Smooth muscle cell (in vitro differentiated cells): ENCODE results near the gene CFLAR. TPM values are rescaled to one million over a fixed set of nuclear protein-coding genes. Genes with fewer than 3 reads are reported as not detected.
A peak's percentile ranks its signal among the peaks of the same experiment; 100 is the strongest.
"Not testable (repeated sequence)": the region's sequence is repeated elsewhere in the genome, so short reads cannot be mapped to it uniquely, and the experiment has no call there.

Source experiments
- DNase-seq: peaks from one replicate; lab custom pipeline; 2025; ENCODE audit not compliant: unreplicated experiment; lab: John Stamatoyannopoulos, UW
- H2AFZ ChIP-seq: fragments of 200-600 bp; sonication (generic); 2 replicates; pipeline ENCODE4 v1.6.0; 2016; ENCODE audit warnings: antibody characterized with exemption, low read depth, mild to moderate bottlenecking
- H3F3A ChIP-seq: fragments of 200-600 bp; sonication (generic); 2 replicates; pipeline ENCODE4 v1.6.0; 2017; ENCODE audit warnings: antibody characterized with exemption, low read depth
- H3K27ac ChIP-seq: fragments of 200-600 bp; sonication (generic); 2 replicates; pipeline ENCODE4 v1.5.1; 2016; ENCODE audit warnings: low read depth, mild to moderate bottlenecking
- H3K27me3 ChIP-seq: fragments of 200-600 bp; sonication (generic); 2 replicates; pipeline ENCODE4 v1.6.1; 2016; ENCODE audit warnings: low read depth, mild to moderate bottlenecking
- H3K36me3 ChIP-seq: fragments of 200-600 bp; sonication (generic); 2 replicates; pipeline ENCODE4 v1.5.1; 2016; ENCODE audit warnings: low read depth
- H3K4me1 ChIP-seq: fragments of 200-600 bp; sonication (generic); 2 replicates; pipeline ENCODE4 v1.5.1; 2016; ENCODE audit warnings: low read depth
- H3K4me2 ChIP-seq: fragments of 200-600 bp; sonication (generic); 2 replicates; pipeline ENCODE4 v1.6.0; 2016; ENCODE audit warnings: mild to moderate bottlenecking
- H3K4me3 ChIP-seq: fragments of 200-600 bp; sonication (generic); 2 replicates; pipeline ENCODE4 v1.5.1; 2016; ENCODE audit warnings: mild to moderate bottlenecking
- H3K79me2 ChIP-seq: fragments of 200-600 bp; sonication (generic); 2 replicates; pipeline ENCODE4 v1.6.0; 2016; ENCODE audit warnings: low read depth, mild to moderate bottlenecking
- H3K9ac ChIP-seq: fragments of 200-600 bp; sonication (generic); 2 replicates; pipeline ENCODE4 v1.6.0; 2016; ENCODE audit warnings: low read depth
- H3K9me3 ChIP-seq: fragments of 200-600 bp; sonication (generic); replicated peaks from 2 replicates; pipeline ENCODE4 v1.5.1; 2016; ENCODE audit warnings: low read depth
- H4K20me1 ChIP-seq: fragments of 200-600 bp; sonication (generic); 2 replicates; pipeline ENCODE4 v1.6.0; 2016; ENCODE audit warnings: low read depth
- WGBS: methylation state at CpG from one replicate; pipeline ENCODE4 v1.1.7; 2016; ENCODE audit warnings: low lambda C conversion rate; 5-methylcytosine and 5-hydroxymethylcytosine counted together
- polyA plus RNA-seq: library from polyadenylated mRNA; unstranded; fragments of >200 nt; fragmentation: Nextera tagmentation; extraction: Ambion mirVana; gene quantifications from 2 replicates; pipeline ENCODE4 v1.2.1, GENCODE V29; 2016
- total RNA-seq: library from RNA; depleted of rRNA; stranded (reverse); fragments of >200 nt; gene quantifications from 2 replicates; pipeline ENCODE4 v1.2.3, GENCODE V29; 2014
- TF ChIP-seq, protein P1 (sequence below): fragments of 200-600 bp; sonication (generic); IDR thresholded peaks from 2 replicates; pipeline ENCODE4 v1.5.1; 2017; ENCODE audit warnings: borderline replicate concordance, mild to moderate bottlenecking, antibody characterized with exemption; ENCODE audit not compliant: insufficient read depth, poor library complexity, severe bottlenecking

CFLAR gene
- total and polyA plus RNA-seq, 2 experiments from 2014 or later, result 16.0 to 27.1 TPM

DNA sequence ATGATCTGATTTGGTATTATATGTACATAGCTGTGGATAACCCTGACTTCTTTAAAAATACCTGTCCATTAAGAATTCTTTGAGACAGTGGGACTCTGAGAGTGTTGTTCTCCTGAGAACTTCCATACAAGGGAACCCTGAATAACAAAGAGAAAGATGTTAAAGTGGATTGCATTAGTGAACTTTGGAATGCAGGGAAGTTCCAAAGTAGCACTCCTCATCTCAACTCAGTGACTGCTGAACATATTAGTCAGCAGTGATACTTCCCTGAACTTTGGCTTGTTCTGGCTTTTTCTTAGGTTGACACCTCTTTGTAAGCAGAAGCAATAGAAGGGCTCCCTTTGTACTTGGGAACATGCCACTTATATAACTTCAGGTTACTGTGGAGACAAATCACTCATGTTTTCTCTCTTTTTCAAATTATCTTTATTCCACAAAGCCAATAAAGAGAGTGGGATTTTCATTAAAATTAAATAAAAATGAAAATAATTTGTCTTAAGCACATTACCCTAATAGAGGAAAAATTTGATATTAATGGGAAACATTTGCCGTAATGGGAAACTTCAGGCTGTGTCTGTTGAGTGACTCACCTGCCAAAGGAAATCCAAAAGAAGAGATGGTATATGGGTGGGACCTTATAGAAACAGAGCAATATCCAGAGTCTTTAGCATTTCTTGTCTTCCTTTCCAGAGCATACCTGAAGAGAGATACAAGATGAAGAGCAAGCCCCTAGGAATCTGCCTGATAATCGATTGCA is 33.3 kb downstream of the CFLAR start:
- Histone ChIP-seq H3K4me1 (peaks cover 14% of the 10 kb centered on the region), H3K79me2 (no peaks in the 10 kb centered on the region), H3K36me3 (no peaks in the 10 kb centered on the region), H3K4me3 (no peak overlapping the region), H4K20me1 (no peaks in the 10 kb centered on the region), H3K9ac (peak overlapping the region; percentile 77), H3F3A (peaks cover 14% of the 10 kb centered on the region), H3K27me3 (no peaks in the 10 kb centered on the region), H2AFZ (no peak overlapping the region), H3K9me3 (no peaks in the 10 kb centered on the region), H3K27ac (peak overlapping the region; percentile 96), H3K4me2 (peak overlapping the region; percentile 36)
- 92% methylated on average over 2 of the region's 2 CpGs for WGBS
- TF ChIP-seq, protein P1, sequence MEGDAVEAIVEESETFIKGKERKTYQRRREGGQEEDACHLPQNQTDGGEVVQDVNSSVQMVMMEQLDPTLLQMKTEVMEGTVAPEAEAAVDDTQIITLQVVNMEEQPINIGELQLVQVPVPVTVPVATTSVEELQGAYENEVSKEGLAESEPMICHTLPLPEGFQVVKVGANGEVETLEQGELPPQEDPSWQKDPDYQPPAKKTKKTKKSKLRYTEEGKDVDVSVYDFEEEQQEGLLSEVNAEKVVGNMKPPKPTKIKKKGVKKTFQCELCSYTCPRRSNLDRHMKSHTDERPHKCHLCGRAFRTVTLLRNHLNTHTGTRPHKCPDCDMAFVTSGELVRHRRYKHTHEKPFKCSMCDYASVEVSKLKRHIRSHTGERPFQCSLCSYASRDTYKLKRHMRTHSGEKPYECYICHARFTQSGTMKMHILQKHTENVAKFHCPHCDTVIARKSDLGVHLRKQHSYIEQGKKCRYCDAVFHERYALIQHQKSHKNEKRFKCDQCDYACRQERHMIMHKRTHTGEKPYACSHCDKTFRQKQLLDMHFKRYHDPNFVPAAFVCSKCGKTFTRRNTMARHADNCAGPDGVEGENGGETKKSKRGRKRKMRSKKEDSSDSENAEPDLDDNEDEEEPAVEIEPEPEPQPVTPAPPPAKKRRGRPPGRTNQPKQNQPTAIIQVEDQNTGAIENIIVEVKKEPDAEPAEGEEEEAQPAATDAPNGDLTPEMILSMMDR, result no peak
- DNase-seq, result no peak

DNA sequence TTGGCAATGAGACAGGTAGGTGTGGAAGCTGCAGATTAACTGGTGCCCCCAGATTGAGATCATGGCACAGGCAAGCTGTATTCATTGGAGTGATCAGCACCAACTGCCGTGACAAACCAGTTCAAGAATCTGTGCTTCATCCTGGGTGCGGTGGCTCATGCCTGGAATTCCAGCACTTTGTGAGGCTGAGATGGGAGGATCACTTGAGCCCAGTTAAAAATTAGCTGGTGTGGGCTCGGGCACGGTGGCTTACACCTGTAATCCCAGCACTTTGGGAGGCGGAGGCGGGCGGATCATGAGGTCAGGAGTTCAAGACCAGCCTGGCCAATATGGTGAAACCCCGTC is 33.8 kb downstream of the CFLAR start:
- WGBS, result 81% methylated on average over 8 of the region's 8 CpGs
- Histone ChIP-seq H3K9ac (peak overlapping the region; percentile 77), H3K27ac (peak overlapping the region; percentile 96), H3F3A (peaks cover 14% of the 10 kb centered on the region), H3K4me1 (peaks cover 14% of the 10 kb centered on the region), H3K4me2 (peak overlapping the region; percentile 36)
- H3K27me3 ChIP-seq, H4K20me1 ChIP-seq, H3K9me3 ChIP-seq, H3K79me2 ChIP-seq, H3K4me3 ChIP-seq, DNase-seq, H3K36me3 ChIP-seq, H2AFZ ChIP-seq: not testable (repeated sequence)

DNA sequence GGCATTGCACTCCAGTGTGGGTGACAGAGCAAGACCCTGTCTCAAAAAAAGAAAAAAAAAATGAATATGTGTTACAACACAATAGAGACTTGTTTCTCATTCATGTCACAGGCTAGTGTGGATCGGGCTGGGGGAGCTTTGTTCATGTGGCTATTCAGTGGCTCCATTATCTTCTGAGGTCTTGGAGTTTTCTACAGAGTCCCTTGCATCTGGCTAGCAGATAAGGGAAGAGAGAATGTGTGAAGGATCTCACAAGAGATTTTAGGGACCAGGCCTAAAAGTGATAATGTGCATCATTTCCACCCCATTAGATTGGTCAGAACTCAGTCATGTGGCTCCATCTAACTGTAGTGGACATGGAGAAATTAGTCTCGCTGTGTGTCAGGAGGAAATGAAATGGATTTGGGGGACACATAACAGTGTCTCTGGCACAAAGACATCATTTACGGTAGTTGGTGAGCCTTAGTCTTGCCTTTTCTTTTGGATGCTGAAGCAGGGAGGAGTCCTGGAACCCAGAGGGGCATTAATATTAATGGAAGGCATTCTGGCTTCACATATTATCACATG is 34.6 kb downstream of the CFLAR start:
- no peaks in the 10 kb centered on the region for H3K27me3 ChIP-seq
- H3F3A ChIP-seq, result peaks cover 14% of the 10 kb centered on the region
- H3K4me2 ChIP-seq, result peak overlapping the region; percentile 83
- H3K27ac ChIP-seq, result peak overlapping the region; percentile 96
- WGBS, result 87% methylated on average over 3 of the region's 3 CpGs
- no peaks in the 10 kb centered on the region for H3K9me3 ChIP-seq
- H4K20me1 ChIP-seq, result no peaks in the 10 kb centered on the region
- H3K4me1 ChIP-seq, result peaks cover 14% of the 10 kb centered on the region
- H3K4me3 ChIP-seq, result no peak overlapping the region
- TF ChIP-seq, protein P1, result no peak
- H3K79me2 ChIP-seq, result no peaks in the 10 kb centered on the region
- H3K36me3 ChIP-seq, result no peaks in the 10 kb centered on the region
- no peak for DNase-seq
- H3K9ac ChIP-seq, result peak overlapping the region; percentile 77
- peak overlapping the region; percentile 73 for H2AFZ ChIP-seq

- no peaks in the 10 kb centered on the region for H3K79me2 ChIP-seq
- H3K27me3 ChIP-seq, result no peaks in the 10 kb centered on the region
- TF ChIP-seq, protein P1, result no peak
- H3K9me3 ChIP-seq, result no peaks in the 10 kb centered on the region
- no peaks in the 10 kb centered on the region for H3K36me3 ChIP-seq
- H3F3A ChIP-seq, result peaks cover 14% of the 10 kb centered on the region
- peak overlapping the region; percentile 96 for H3K27ac ChIP-seq
- WGBS, result 27% methylated on average over 8 of the region's 8 CpGs
- peak overlapping the region; percentile 73 for H2AFZ ChIP-seq
- H4K20me1 ChIP-seq, result no peaks in the 10 kb centered on the region
- peak overlapping the region; percentile 77 for H3K9ac ChIP-seq
- H3K4me1 ChIP-seq, result peaks cover 14% of the 10 kb centered on the region
- H3K4me2 ChIP-seq, result peak overlapping the region; percentile 83
- H3K4me3 ChIP-seq, result no peak overlapping the region
- no peak for DNase-seq
Observed at GRCh38 chr2:201151127-201151981, 35.4 kb downstream of the CFLAR start.
